HL-60/S4 treated with phorbol 12-myristate 13-acetate at 8.2 ng/mL for 4 days and 3 days (cell line): ENCODE measurements around the gene XPR1.

Experiments
- in situ Hi-C: fragments of 300-500 bp; cut with MboI; formaldehyde crosslinking; loops from 2 replicates; pipeline ENCODE4 v1.15.0; 2022; ENCODE audit warnings: low sequenced_read_pairs

The XPR1 gene

GRCh38 chr1:180615493-180616290 lies 16.1 kb upstream of the XPR1 start:
- in situ Hi-C loops, result no loop called here

- in situ Hi-C loops, result no loop called here
These were observed 15.4 kb upstream of the XPR1 start for GRCh38 chr1:180616439-180616838.

GRCh38 chr1:180617774-180618395 lies 13.9 kb upstream of the XPR1 start:
- in situ Hi-C loops, result no loop called here

GRCh38 chr1:180620581-180620980 lies 11.2 kb upstream of the XPR1 start:
- in situ Hi-C loops, result no loop called here

- in situ Hi-C loops, result no loop called here
These were observed 8.9 kb upstream of the XPR1 start for GRCh38 chr1:180622658-180623508.

GRCh38 chr1:180623579-180624347 lies 8.1 kb upstream of the XPR1 start:
- in situ Hi-C loops, result no loop called here

GRCh38 chr1:180626711-180627110 lies 5.1 kb upstream of the XPR1 start:
- in situ Hi-C loops, result no loop called here

GRCh38 chr1:180627411-180627810 lies 4.4 kb upstream of the XPR1 start:
- in situ Hi-C loops, result no loop called here

GRCh38 chr1:180628646-180629045 lies 3.2 kb upstream of the XPR1 start:
- in situ Hi-C loops, result no loop called here

- in situ Hi-C loops, result no loop called here
These were observed 1.2 kb upstream of the XPR1 start for GRCh38 chr1:180630408-180631193.

GRCh38 chr1:180631194-180631765 lies 542 bp upstream of the XPR1 start:
- in situ Hi-C loops, result no loop called here

- in situ Hi-C loops, result no loop called here
These were observed 669 bp downstream of the XPR1 start for GRCh38 chr1:180632326-180633056.

GRCh38 chr1:180633057-180634056 lies 1.5 kb downstream of the XPR1 start:
- in situ Hi-C loops, result no loop called here

GRCh38 chr1:180636138-180636537 lies 4.3 kb downstream of the XPR1 start:
- in situ Hi-C loops, result no loop called here

- in situ Hi-C loops, result no loop called here
These were observed 8.0 kb downstream of the XPR1 start for GRCh38 chr1:180639871-180640270.

GRCh38 chr1:180640531-180640949 lies 8.7 kb downstream of the XPR1 start:
- in situ Hi-C loops, result no loop called here

GRCh38 chr1:180641662-180642061 lies 9.8 kb downstream of the XPR1 start:
- in situ Hi-C loops, result no loop called here

- in situ Hi-C loops, result no loop called here
These were observed 11.0 kb downstream of the XPR1 start for GRCh38 chr1:180642781-180643180.
